ENCODE results near the gene ZNF445.
"Not testable (repeated sequence)": the region's sequence is repeated elsewhere in the genome, so short reads cannot be mapped to it uniquely, and the experiment has no call there.

The ZNF445 gene

GRCh38 chr3:44477312-44478030, at the start of gene ZNF445:
ZNF445 (minus strand) TSS chr3:44477670; CDS start chr3:44455549, 22,121 bp downstream.
- peak; percentile 78 for DNase-seq

GRCh38 chr3:44525060-44525459, 47.6 kb upstream of the ZNF445 start:
- no peak for DNase-seq

- no peak for DNase-seq
These were observed 45.0 kb upstream of the ZNF445 start for GRCh38 chr3:44522494-44522933.

GRCh38 chr3:44521721-44522120, 44.3 kb upstream of the ZNF445 start:
- no peak for DNase-seq

GRCh38 chr3:44518782-44519156, 41.3 kb upstream of the ZNF445 start:
- DNase-seq, result no peak

- DNase-seq, result no peak
These were observed 38.8 kb upstream of the ZNF445 start for GRCh38 chr3:44516230-44516629.

GRCh38 chr3:44513513-44513912, 36.0 kb upstream of the ZNF445 start:
- DNase-seq, result no peak

GRCh38 chr3:44511238-44511566, 33.7 kb upstream of the ZNF445 start:
- DNase-seq, result no peak

GRCh38 chr3:44510000-44510368, 32.5 kb upstream of the ZNF445 start:
- no peak for DNase-seq

GRCh38 chr3:44509393-44509921, 32.0 kb upstream of the ZNF445 start:
- no peak for DNase-seq

- no peak for DNase-seq
These were observed 29.5 kb upstream of the ZNF445 start for GRCh38 chr3:44506961-44507360.

- DNase-seq, result no peak
These were observed 29.1 kb upstream of the ZNF445 start for GRCh38 chr3:44506556-44506955.

GRCh38 chr3:44504566-44504965, 27.1 kb upstream of the ZNF445 start:
- no peak for DNase-seq

GRCh38 chr3:44503178-44503577, 25.7 kb upstream of the ZNF445 start:
- DNase-seq, result not testable (repeated sequence)

- no peak for DNase-seq
These were observed 24.5 kb upstream of the ZNF445 start for GRCh38 chr3:44501971-44502370.

- not testable (repeated sequence) for DNase-seq
These were observed 22.4 kb upstream of the ZNF445 start for GRCh38 chr3:44499899-44500168.

GRCh38 chr3:44499149-44499898, 21.9 kb upstream of the ZNF445 start:
- DNase-seq, result no peak

- no peak for DNase-seq
These were observed 18.4 kb upstream of the ZNF445 start for GRCh38 chr3:44495636-44496415.

GRCh38 chr3:44492496-44492895, 15.0 kb upstream of the ZNF445 start:
- DNase-seq, result no peak

- DNase-seq, result no peak
These were observed 5.3 kb upstream of the ZNF445 start for GRCh38 chr3:44482721-44483120.

- DNase-seq, result no peak
These were observed 1.2 kb upstream of the ZNF445 start for GRCh38 chr3:44478606-44479094.

- no peak for DNase-seq
These were observed 592 bp upstream of the ZNF445 start for GRCh38 chr3:44478055-44478468.

GRCh38 chr3:44476963-44477311, 533 bp downstream of the ZNF445 start:
- no peak for DNase-seq

GRCh38 chr3:44476181-44476611, 1.3 kb downstream of the ZNF445 start:
- no peak for DNase-seq

Measured in activated naive CD4-positive, alpha-beta T cell treated with Interleukin-2 at 50 U/mL for 16 hours (primary cell).